ENCODE data around the gene HEXB. TPM values are rescaled to one million over a fixed set of nuclear protein-coding genes. Genes with fewer than 3 reads are reported as not detected.
"Not testable (repeated sequence)": the region's sequence is repeated elsewhere in the genome, so short reads cannot be mapped to it uniquely, and the experiment has no call there.

HEXB gene
- total RNA-seq, 1 donor from 2014 or later, result 90.6 TPM

DNA sequence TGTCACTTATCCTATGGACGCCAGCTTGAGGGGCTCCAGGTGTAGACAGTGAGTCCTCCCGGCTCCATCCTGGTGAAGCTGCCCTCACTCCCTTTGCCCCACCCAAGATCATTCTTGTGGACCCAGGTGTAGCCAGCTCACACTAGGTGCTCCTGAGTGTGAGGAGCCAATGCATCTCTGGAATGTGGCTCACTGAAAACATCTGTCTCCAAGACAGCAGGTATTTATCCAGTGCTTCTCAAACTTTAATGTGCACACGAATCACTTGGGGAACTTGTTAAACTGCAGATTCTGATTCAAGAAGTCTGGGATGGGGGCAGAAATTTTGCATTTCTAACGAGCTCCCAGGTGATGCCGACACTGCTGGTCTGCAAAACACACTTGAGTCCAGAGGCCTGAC is 31.0 kb upstream of the HEXB start:
- intact Hi-C loops (cut with DNase I), result no loop called here
- no peak for DNase-seq (ENCODE audit: low spot score)

DNA sequence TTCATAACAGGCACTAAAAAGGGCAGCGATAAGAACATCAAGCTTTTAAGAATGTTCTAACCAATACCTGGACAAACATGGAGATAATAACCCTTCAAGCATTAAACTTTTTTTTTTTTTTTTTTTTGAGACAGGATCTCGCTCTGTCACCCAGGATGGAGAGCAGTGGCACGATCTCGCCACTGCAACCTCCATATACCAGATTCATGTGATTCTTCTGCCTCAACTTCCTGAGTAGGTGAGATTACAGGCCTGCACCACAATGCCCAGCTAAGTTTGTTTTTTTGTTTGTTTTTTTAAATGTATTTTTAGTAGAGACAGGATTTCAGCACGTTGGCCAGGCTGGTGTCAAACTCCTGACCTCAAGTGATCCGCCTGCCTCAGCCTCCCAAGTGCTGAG is 29.8 kb upstream of the HEXB start:
- intact Hi-C loops (cut with DNase I), result no loop called here
- DNase-seq (ENCODE audit: low spot score), result no peak

DNA sequence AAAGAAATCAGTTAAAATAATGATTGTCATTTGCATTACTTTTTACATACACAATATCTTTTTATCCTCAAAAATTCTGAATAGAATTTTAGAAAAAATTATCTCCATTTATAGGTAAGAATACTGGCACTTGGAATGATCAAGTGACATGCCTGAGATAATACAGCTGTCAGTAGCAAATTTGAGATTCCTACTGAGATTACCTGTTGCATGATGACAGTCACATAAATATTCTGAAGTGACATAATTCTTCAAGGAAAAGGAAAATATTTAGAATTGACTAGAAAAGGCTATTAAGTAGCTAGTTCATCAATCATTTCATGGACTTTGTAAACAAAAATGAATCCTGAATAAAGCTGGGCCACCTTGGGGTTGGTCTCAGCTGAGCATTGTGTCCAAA is 29.3 kb upstream of the HEXB start:
- no peak for DNase-seq (ENCODE audit: low spot score)
- intact Hi-C loops (cut with DNase I), result no loop called here

DNA sequence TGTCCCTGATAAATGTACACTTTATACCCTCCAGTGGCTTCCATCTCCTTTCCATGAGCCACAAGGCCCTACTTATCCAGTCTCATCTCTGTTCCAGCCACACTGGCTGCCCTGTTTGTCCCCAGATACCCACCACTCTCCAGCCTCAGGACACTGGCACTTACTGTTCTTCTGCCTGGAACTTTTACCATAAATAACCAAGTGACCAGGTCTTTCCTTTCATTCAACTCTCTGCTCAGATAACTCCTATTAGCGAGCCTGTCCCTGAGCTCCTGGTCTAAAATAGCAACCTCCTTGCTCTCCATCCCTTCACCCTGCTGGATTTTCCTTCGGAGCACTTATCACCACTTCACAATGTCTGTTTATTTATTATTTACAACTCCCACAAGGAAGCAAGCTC is 27.9 kb upstream of the HEXB start:
- intact Hi-C loops (cut with DNase I), result no loop called here
- no peak for DNase-seq (ENCODE audit: low spot score)

DNA sequence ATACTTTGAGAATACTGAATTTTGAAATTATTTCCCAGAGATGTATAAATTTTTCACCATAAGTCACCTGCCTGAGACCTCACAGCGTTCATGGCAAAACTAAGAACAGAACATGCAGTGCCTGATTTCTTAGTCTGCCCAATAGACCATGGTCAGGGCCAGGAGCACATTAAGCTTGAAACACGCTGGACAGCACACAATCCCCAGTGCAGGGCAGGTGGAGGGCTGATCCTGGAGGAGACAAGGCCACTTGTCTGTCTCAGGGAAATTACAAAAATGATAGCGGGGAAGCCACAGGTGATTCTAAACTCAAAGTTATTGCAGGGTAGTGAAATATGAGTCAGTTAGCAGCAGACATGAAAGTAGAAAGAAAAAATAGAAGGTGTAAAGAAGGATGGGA is 25.9 kb upstream of the HEXB start:
- no peak for DNase-seq (ENCODE audit: low spot score)
- intact Hi-C loops (cut with DNase I), result no loop called here

DNA sequence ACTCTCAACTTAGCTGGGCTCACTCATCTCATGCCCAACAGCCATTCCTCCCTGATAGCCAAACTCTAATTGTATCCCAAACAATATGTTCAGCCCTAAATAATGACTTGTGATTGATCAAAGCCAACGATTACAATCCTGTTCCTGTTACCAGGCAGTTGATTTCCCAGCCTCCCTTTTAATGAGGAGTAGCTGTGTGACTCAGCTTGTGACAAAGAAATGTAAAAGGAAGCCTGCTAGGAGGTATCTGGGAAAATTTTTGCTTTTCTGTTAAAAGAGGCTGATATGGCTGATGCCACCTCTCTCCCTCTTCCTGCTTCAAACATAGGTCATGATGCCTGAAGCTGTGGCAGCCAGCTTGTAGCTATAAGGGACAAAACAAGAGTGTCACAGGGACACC is 24.9 kb upstream of the HEXB start:
- intact Hi-C loops (cut with DNase I), result no loop called here
- no peak for DNase-seq (ENCODE audit: low spot score)

DNA sequence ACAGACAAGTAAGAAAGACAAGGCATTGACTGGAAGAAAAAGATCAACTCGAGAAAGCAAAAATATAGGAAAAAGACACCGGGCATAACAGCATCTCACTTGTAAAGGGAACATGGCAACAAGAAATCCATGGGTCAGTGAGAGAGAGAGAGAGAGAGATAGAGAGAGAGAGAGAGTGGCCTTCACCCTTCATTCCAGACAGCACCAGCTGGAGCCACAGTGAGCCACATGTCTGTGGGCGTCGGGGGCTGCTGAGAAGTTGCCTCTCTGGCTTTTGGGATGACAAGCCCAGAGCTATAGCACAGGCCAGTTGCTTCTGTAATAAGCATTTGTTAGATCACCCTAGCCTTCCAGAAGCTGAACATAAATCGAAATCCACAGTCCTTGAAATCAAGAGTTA is 24.2 kb upstream of the HEXB start:
- intact Hi-C loops (cut with DNase I), result no loop called here
- no peak for DNase-seq (ENCODE audit: low spot score)

DNA sequence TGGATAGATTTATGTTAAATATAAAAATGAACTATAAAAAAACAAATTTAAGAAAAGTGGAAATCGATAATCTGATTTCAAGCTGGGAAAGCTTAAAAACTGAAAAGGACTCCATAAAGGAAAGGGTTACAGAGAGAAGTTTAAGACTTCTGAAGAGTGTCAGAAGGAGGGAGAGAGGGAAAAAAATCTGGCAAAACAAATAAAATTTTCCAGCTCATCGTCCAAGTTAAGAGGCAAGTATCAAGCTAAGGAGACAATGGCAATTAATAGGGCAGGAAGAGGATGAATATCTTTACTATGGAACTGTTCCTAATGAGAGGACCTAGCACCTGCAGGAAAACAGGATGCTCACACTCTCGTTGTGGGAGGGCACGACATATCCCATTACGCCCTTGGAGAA is 20.5 kb upstream of the HEXB start:
- intact Hi-C loops (cut with DNase I), result no loop called here
- no peak for DNase-seq (ENCODE audit: low spot score)

DNA sequence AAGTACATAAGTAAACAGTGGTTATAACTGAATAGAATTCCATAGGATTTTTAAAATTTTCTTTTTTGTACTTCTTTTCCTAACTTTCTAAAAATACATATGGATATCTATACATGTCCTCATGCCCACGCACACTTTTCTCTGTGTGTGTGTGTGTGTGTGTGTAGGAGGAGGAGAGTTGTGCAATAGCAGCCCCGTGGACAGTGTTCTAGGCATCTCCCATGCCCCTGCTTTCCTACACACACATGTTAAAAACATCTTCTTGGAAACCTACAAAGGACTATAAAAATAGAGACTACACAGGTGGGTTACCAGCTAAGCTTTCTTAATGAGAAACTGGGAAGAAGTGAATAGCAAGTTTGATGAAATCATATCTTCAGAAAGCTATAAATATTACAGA is 19.8 kb upstream of the HEXB start:
- intact Hi-C loops (cut with DNase I), result no loop called here
- no peak for DNase-seq (ENCODE audit: low spot score)

DNA sequence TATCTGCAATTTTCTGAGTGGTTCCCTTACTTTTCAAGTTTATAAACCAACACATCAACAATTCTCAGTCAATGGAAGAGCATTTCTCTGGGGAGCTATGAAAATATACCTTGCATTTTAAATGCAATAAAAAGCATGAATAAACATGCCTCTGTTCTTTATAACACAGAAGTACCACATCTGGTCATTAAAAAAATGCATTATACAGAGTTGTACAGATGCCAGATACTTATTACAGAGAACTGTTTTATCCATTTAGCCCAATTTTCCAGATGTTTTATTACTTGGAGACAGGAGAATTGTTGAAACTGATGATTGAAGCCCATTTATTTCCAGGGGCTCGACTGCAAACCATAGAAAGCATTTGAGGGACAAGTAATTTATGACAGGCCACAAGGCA is 19.2 kb upstream of the HEXB start:
- DNase-seq (ENCODE audit: low spot score), result no peak
- intact Hi-C loops (cut with DNase I), result no loop called here

DNA sequence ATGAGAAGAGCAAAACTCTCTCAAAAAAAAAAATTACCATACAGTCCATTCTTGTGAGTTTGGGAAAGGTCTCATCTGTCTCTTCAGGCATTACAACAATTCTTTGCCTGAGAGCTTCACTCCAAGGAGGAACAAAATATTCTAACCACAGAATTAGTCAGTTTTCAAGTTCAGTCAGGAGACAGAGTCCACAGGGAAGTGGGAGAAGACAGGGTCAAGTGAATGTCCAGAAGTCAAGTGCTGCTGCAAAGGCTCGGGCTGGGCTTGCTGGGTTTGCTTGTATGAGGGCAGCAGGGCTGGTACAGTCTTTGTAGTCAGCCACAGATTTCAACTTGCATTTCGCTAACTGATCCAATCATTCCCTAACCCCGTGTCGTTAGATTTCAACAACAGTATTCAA is 17.6 kb upstream of the HEXB start:
- no peak for DNase-seq (ENCODE audit: low spot score)
- intact Hi-C loops (cut with DNase I), result no loop called here

DNA sequence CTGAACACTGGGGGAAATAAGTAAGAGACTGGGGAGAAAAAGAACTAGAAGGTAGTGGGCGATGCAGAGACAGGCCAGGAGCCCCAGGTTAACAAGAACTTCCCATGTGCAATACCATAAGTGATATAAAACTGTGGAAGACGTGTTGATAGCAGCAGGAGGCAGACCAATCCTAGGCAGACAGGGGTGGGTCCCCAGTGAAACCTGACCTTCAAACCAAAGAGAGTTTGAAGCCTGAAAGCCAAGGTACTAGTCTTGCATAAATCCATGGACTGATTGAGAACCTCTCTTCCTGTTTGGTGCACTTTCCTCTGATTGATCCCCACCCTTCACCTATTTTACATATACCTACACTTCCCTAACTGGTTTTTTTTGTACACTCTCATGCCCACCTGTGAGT is 15.2 kb upstream of the HEXB start:
- intact Hi-C loops (cut with DNase I), result loop anchor here (5.0 kb wide), 1 partner anchor 247 kb away; no protein-coding TSS in a partner anchor
- no peak for DNase-seq (ENCODE audit: low spot score)

DNA sequence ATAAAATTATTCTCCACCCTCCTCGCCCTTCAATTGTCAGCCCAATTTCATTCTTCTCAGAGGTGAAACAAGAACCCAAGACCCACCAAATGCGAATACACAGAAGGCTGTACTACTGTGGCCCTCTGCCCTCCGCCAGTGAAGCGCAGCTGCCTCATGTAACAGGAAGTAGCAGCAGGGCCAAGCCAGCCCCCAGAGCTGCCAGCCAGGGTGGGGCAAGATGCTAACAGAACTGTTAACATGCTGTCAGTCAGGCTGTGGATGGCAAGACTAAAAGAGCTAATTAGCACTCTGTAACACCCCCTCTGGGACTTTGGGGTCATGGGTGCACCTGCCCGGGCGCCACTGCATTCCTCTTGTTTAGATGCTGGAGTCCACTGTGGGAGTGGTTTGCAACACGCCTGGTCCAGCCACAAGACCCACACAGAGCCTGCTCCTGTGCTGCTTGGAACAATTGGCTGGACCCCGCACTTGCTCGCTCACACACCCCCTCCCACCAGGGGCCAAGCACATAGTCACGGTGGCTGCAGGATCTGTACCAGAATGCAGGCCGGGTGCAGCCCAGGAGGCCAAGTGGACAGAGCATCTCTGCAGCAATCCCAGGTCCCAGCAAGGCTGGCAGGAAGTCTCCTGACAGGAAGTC is 14.5 kb upstream of the HEXB start:
- DNase-seq (ENCODE audit: low spot score), result no peak
- intact Hi-C loops (cut with DNase I), result loop anchor here (5.0 kb wide), 1 partner anchor 247 kb away; no protein-coding TSS in a partner anchor

DNA sequence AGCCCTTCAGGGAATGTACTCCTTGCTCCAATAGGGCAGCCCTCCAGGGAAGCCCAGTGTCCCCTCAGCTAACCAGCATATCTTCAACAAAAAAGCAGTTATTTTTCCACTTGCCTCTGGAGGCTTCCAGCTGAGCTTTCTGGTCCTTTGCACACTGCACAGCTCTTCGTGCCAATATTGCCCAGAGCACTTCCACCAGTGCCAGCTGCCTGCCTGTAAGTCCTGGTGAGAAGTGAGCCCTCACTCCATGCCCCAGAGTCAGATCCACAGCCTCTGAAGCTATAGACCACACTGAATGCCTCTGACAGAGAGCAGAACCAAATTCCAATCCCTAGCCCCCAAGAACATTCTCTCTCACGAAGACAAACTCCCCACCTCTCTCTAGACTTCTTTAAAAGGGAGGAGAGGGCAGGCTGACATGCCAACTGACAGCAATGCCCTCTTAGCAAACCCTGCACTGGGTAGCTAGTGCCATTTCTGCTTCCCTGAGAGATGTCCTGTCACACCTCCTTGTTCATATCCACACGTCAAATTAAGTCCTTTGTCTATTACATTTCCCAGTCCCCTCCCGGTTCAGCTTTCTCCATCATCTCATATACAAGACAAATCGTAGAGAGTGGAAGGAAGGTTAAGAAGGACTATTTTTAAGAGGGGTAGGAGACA is 12.7 kb upstream of the HEXB start:
- intact Hi-C loops (cut with DNase I), result loop anchor here (5.0 kb wide), 1 partner anchor 245 kb away; no protein-coding TSS in a partner anchor
- DNase-seq (ENCODE audit: low spot score), result no peak

DNA sequence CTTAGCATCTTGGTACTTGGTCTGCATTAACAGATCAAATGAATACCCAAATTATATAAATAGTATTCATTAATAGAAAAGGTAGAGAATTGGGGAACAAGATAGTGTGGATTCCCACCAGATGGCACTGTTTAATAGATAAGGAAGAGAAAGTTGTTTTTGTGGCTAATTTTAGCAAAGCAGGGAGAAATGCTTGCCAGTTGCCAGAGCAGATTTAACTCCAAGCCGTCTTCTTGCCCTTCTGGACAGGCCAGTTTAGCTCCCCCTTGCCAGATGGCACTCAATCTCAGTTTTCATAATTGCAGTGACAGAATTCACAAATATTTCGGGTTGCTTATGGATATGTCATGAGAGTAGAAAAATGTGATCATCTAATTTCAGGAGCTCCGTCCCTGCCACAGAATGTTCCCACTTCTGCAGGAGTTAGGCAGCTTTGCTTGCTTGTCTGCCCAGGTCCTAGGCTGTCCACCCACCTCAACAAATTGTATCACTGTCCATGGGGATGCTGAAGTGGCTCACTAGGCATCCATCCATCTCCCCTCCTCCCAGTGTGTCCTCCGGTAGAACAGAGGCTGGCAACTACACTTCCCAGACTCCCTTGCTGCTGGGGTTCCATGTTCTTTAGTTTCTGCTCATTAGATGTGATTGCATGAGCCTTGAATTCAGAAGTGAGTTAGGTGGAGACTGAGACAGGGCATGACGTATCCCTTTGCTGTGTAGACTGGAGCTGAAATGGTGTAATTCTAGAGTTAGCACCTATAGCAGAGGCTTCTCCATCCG is 11.8 kb upstream of the HEXB start:
- intact Hi-C loops (cut with DNase I), result loop anchor here (5.0 kb wide), 1 partner anchor 244 kb away; no protein-coding TSS in a partner anchor
- DNase-seq (ENCODE audit: low spot score), result no peak

DNA sequence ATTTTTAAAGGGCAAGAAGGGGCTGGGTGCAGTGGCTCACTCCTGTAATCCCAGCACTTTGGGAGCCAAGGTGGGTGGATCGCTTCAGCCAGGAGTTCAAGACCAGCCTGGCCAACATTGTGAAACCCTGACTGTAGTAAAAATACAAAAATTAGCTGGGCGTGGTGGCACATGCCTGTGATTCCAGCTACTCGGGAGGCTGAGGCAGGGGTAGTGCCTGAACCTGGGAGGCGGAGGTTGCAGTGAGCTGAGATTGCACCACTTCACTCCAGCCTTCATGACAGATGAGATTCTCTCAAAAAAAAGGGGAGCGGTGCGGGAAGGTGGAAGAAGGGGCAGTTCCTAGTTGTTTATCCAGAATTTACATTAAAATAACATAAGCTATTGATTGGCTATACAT is 8.6 kb upstream of the HEXB start:
- intact Hi-C loops (cut with DNase I); DNase-seq (ENCODE audit: low spot score): not testable (repeated sequence)

DNA sequence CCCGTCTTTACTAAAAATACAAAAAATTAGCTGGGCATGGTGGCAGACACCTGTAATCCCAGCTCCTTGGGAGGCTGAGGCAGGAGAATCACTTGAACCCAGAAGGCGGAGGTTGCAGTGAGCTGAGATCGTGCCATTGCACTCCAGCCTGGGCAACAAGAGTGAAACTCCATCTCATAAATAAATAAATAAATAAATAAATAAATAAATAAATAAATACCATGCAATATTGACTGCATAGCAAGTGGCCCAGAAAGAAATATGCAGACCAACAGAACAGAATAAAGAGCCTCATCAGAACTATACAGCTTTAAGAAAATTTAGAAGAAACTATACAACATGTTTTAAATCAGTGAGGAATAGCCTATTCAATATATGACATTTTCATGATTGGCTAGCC is 6.9 kb upstream of the HEXB start:
- intact Hi-C loops (cut with DNase I); DNase-seq (ENCODE audit: low spot score): not testable (repeated sequence)

DNA sequence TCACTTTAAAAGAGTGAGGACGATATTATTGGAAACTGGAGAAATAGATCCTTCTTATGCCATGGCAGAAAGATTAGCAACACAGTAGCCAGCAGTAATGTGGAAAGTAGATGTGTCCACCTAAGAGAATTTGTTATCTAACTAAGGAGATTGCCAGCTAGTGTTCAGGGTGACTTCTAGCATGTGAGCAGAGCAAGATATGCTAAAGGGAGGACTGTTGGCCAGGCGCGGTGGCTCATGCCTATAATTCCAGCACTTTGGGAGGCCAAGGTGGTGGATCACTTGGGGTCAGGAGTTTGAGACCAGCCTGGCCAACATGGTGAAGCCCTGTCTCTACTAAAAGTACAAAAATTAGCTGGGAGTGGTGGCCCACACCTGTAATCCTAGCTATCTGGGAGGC is 5.7 kb upstream of the HEXB start:
- DNase-seq (ENCODE audit: low spot score); intact Hi-C loops (cut with DNase I): not testable (repeated sequence)

DNA sequence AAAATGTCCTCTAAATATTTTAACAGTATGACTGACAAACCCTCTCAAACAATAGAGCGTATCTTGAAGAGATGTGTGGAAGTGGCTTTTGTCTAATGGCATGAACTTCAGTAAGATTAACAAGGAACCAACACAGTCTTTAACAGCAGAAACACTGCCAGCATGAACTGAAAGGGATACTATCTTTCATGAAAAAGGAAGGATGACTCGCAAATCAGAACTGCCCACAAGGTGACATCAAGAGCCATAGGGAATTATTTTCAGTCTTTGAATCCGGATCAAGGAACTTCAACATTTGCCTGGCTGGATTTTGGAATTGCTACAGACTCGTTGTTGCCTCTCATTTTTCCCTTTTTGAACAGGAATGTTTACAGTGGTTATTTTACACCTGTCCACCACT is 5.1 kb upstream of the HEXB start:
- no peak for DNase-seq (ENCODE audit: low spot score)
- intact Hi-C loops (cut with DNase I), result no loop called here

DNA sequence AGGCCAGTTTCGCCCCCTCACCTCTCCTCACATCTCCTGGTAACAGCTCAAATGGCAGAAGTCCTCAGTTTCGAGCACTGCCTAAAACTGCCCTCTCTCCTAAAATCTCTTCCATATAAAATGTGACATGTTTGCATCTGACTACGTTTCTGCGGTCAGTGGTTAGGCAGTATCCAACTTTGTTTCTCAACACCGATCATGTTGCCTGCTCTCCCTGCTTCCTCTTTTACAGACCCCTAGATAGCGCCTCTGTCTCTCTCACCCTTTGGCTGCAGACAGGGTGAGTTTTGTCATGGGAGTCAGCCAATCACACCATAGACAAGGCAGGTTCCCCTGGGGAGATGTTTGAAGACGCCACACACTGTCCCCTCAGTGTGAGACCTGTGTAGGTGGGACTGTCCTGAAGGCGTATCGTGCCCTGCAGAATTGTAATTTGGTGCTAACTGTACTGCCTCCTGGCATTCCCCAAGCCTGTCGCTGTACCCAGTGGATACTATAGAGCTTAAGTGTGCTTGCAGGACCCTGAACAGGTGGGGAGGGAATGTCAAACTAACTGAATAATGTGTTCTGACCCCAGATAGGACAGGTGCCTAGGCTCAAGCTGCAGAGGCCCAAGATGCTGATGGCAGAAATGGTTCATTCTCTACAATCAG is 1.1 kb downstream of the HEXB start:
- intact Hi-C loops (cut with DNase I), result no loop called here
- DNase-seq (ENCODE audit: low spot score), result no peak
